Inflammatory macrophage (primary cell): ENCODE results near the gene PRMT3.
"Not testable (repeated sequence)": the region's sequence is repeated elsewhere in the genome, so short reads cannot be mapped to it uniquely, and the experiment has no call there.

Source experiments
- DNase-seq, 2 donors: peaks; one replicate each; pipeline ENCODE4 v3.0.0-alpha.2; 2020 to 2022

PRMT3 gene

GRCh38 chr11:20374741-20375300 lies 12.7 kb upstream of the PRMT3 start:
- DNase-seq = peak; percentile 21 to 59

DNA sequence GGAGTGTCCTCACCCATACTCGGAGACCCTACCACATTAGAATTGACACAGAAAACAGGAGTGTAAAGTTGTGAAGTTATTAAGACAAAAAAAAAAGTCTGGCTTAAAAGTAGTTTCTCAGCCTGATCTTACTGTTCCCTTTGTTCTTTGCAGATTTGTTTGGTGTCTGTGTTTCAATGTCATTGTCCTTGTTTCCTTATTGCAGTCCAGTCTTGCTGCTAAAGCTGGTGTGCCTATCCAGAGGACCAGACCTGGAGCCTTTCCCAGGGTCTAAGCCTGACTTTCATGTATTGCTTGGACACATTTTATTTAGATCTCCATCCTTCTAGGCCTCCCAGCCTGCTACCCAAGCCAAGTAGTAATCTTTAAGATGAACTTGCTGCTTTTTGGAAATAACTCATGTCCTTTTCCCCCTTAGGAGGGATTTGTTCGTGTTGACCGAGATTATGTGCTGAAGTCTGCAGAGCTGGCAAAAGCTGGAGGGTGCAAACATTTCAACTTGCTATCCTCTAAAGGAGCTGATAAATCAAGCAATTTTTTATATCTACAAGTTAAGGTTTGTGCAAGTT lies 11.3 kb upstream of the PRMT3 start:
- no peak for DNase-seq

DNA sequence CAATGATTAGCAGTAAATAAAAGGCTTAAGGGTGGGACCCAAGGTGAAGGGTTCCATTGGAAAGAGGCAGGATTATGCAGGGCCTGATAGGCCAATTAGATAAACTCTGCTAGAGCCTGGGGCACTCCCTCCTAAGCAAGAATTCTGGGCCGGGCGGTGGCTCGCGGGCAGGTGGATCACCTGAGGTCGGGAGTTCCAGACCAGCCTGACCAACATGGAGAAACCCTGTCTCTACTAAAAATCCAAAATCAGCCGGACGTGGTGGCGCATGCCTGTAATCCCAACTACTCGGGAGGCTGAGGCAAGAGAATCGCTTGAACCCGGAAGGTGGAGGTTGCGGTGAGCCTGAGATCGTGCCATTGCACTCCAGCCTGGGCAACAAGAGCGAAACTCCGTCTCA lies 1.5 kb upstream of the PRMT3 start:
- not testable (repeated sequence) for DNase-seq

DNA sequence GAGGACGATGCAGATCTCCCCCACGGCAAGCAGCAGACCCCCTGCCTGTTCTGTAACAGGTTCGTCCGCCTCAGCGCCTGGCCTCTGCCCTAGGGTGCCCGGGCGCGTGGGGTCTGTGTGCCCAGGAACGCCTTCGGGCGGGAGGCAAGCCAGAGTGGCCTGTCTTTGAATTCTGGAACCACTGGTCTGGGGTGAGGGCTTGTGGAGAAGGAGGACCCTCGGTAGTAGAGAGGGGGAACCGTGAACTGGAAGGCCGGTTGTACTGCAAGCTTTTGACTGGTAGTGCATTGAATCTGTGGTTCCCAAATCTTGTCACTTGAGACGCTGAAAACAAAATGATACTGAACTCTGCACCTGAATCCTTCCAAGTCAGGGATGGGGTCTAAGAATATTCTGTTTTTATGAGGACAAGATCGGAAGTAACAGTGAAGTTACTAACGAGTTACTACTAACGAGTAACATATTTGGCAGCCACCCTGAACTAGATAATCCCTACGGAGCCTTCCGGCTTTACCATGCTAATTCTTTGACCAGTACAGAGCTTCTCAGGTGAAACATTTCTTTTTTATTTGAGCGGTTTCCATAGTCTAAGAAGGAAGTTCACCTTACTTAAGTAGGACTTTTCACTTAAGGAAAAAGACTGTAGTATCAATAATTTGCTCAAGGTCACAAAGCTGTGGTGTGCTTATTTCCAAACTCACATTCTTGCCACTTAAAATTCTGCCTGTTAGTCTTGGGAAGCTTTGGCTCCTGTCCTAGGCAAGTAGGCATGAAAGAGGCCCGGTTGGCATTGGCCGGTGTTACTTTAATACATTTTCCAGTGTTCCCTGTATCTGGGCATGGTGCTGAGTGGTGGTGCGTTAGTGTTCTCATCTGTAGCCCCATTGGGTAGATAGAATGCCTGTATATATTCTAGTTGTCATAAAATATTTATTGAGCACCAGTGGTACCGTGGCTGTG lies 860 bp downstream of the PRMT3 start:
- no peak for DNase-seq

DNA sequence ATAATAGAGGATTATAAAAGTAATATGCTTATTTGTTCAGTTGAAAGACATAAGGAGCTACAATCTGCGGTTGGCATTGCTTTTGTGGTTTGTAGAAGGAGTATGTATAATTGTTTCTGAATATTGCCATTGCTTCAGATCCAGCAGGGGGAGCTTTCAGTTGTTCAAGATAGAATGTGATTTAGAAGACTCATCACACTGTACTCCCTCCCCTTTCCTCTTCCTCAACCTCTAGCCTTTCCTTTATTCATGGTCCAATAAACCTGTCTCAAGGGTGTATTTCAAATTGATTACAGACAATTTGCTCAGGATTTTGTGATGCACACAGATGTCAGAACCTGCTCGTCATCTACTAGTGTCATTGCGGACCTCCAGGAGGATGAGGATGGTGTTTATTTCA lies 9.8 kb downstream of the PRMT3 start:
- peak; percentile 38 to 40 for DNase-seq

DNA sequence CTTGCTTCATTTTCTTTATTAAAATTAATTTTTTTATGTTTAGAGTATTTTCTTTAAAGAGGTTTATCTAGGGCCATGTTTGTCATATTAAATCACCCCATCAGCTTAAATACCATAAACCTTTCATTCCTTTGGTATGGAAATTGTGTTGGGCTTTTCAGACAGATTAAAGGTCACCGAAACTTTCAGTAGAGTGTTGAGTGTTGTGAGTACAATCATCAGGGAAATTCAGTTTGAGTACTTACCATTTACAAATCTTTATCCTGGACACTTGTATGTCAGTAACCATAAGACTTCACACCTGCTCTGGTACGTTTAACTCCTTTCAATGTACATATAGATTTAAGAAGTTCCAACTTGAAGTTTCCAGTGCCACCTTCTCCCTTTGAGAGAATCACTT lies 12.0 kb downstream of the PRMT3 start:
- no peak for DNase-seq

GRCh38 chr11:20403059-20403458 lies 15.5 kb downstream of the PRMT3 start:
- DNase-seq = no peak

DNA sequence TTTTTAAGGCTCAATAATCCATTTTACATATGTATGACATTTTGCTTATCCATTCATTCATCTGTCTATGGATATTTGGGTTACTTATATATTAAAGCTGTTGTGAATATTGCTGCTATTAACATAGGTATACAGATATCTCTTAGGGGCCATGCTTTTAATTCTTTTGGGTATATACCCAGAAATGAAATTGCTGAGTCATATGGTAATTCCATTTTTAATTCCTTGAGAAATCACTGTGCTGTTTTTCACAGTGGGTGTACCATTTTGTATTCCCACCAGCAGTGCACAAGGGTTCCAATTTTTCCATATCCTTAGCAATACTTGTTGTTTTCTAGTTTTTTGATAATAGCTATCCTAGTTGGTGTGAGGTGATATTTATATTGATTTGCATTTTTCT lies 19.0 kb downstream of the PRMT3 start:
- DNase-seq = no peak

DNA sequence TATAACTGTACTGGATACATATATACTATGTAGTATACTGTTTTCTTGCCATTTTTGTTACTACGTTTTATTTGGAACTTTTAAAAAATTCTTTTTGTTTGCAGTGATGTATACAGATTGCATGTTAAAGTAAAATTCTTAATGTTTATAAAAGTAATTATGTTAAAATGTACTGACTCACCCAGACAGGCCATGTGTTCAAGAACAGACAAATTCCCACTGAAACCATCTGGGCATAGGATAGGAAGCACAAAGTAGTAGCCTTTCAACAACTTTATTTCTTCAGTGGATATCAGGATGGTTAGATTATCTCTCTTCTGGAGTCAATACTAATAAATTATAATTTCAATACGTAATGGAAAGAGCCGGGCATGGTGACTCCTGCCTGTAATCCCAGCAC lies 19.8 kb downstream of the PRMT3 start:
- DNase-seq = no peak

DNA sequence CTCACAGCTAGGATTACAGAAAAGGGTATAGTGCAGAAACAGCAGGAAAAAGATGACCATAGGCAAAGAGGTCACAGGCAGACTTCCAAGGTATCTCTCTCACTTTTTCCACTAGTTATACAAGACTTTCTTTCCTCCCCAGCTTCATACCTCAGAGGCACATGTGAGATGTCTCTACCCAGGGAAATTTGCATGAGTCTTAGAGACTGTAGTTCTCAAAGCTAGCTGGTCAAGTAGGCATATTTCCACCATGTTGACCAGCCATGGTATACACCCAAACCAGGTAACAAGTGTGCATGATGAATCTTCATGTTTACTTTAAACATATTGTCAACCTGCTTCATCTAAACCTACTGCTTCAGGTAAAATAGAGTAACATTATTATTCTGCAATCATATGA lies 27.9 kb downstream of the PRMT3 start:
- no peak for DNase-seq

GRCh38 chr11:20417771-20418170 lies 30.3 kb downstream of the PRMT3 start:
- DNase-seq = no peak

DNA sequence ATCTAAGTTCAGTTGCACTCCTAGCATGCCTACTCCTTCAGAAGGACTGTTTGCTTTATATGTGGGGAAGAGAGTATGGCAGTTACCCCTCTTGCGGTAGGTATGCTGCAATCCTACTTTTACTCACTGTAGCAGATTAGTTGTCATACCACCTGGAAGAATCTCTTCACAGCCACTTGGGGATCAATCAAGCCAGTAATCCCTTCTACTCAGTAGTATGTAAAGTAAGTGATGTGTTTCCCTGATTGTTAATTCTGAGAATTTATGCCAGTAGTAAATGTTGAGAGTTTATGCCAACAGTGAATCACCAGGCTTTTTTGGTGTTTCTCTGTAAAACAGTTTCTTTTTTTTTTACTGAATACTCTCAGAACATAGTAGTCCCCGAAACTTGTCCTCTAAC lies 34.4 kb downstream of the PRMT3 start:
- no peak for DNase-seq

GRCh38 chr11:20429216-20429615 lies 41.7 kb downstream of the PRMT3 start:
- DNase-seq = no peak

GRCh38 chr11:20438637-20439036 lies 51.1 kb downstream of the PRMT3 start:
- no peak for DNase-seq

DNA sequence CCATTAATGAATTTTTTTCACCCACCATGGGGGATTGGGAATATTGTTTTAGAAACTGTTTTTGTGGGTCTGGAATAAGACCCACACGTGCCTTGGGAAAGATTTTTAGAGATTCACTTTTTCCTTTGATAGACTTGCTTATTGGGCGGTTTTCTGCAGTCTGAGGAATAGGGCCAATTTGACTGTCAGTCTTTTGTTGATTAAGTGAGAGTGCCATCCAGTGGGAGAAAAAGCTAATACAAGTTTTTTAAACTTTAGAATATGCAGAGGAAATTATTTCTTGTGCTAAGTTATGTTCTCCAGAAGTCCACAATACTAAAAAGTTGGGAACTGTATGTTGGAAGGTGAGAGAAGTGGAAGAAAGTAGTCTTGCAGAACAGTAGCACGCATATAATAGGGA lies 56.1 kb downstream of the PRMT3 start:
- peak in 1 of 2 donors; percentile 40 for DNase-seq

GRCh38 chr11:20444535-20444934 lies 57.0 kb downstream of the PRMT3 start:
- no peak for DNase-seq

DNA sequence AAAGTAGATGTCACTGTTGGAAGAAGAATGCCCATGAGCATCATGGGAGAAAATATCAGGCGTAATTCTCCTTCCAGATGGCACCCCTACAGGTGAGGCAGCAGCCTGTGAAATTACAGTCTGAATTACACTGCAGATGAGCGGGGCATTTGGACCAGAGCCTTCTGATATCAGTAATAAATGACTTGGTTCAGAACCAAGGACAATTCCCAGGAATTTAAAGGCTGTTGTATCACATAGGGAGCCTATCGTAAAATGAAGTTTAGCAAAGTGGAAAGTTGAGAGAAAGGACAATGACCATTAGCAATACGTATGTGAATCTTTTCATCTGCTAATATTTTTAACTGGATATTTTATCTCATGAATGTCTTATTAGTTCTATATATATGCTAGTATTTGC lies 61.3 kb downstream of the PRMT3 start:
- DNase-seq = no peak

DNA sequence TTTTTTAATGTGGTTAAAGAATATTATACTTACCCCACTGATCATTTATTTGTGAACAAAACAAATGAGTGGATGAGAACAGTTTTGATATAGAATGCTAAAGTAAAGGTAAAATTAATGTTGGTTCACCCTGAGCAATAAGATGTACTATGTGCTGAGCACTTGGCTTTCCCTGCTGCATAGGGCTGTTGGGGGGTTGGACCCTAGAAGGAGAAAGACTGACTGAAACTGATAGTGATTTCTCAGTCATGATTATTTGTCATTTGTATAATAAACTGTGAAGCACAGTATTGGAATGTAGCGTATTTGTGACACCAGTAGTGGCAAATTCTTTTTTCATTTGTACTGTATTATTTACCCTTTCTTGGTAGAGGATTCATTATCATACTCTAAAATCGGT lies 63.3 kb downstream of the PRMT3 start:
- no peak for DNase-seq

- DNase-seq = peak; percentile 21 to 31
Measured at GRCh38 chr11:20451568-20451967, 64.1 kb downstream of the PRMT3 start.

DNA sequence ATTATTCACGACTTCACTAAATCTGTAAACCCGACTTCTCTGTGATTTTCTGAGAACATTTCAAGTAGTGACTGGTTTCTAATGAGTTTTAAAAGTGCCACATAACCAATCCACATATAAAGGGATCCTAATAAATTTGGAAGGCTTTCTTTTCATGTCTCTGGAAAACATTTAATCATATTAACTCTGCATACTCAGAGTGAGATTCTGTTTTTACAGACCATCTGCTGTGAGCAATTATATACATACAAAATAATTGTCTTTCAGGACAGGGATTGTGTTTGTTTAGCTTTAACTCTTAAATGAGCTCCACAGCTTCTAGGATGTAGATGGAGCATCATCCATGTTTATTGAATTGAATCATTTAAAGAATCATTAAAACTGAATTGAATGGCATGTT lies 65.1 kb downstream of the PRMT3 start:
- no peak for DNase-seq

DNA sequence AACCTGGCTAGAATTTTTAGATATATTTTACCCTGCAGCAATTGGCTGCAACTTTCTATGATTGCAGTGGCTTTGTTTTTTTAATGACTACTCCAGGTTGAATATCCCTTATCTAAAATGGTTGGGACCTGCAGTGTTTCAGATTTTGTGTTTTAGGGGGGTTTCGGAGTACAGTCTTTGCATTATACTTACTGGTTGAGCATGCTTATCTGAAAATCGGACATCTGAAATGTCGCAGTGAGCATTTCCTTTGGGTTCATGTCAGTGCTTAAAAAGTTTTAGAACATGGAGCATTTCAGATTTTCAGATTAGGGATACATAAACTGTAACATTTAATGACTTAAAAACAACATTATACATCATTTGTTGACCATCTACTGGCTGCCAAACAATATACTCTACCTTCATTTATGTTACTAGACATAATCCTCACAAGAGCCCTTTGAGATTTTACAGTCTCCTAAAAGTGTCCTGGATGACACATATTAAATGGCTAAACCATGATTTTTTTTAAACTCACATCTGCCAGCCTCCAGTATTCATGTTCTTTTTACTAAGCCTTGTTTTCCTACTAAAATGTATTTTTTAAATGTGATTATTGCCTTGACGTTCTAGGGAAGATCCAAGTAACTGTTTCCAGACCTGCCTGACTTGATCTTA lies 66.3 kb downstream of the PRMT3 start:
- no peak for DNase-seq

- DNase-seq = no peak
Measured at GRCh38 chr11:20457001-20457799, 69.7 kb downstream of the PRMT3 start.
